NCI-H1092 treated with DMSO at 0.1 percent for 48 hours (cell line): ENCODE data around the gene CD93.

Source experiments
- DNase-seq: peaks from one replicate; lab custom pipeline; 2025; lab: John Stamatoyannopoulos, UW

The CD93 gene

GRCh38 chr20:23083553-23084220, 2.4 kb downstream of the CD93 start:
- DNase-seq = no peak

GRCh38 chr20:23082846-23083552, 3.1 kb downstream of the CD93 start:
- no peak for DNase-seq

GRCh38 chr20:23081263-23081819, 4.8 kb downstream of the CD93 start:
- DNase-seq = no peak

- no peak for DNase-seq
Observed at GRCh38 chr20:23080521-23080920, 5.6 kb downstream of the CD93 start.

- no peak for DNase-seq
Observed at GRCh38 chr20:23079926-23080325, 6.2 kb downstream of the CD93 start.

GRCh38 chr20:23079016-23079351, 7.1 kb downstream of the CD93 start:
- DNase-seq = peak; percentile 17

GRCh38 chr20:23078351-23079015, 7.6 kb downstream of the CD93 start:
- no peak for DNase-seq

GRCh38 chr20:23077277-23077676, 8.8 kb downstream of the CD93 start:
- DNase-seq = no peak

- no peak for DNase-seq
Observed at GRCh38 chr20:23074052-23074451, 12.1 kb downstream of the CD93 start.

GRCh38 chr20:23072892-23073586, 13.1 kb downstream of the CD93 start:
- no peak for DNase-seq

GRCh38 chr20:23071996-23072395, 14.1 kb downstream of the CD93 start:
- no peak for DNase-seq

GRCh38 chr20:23071398-23071797, 14.7 kb downstream of the CD93 start:
- DNase-seq = no peak

- no peak for DNase-seq
Observed at GRCh38 chr20:23069108-23069507, 17.0 kb downstream of the CD93 start.

- no peak for DNase-seq
Observed at GRCh38 chr20:23068283-23068682, 17.8 kb downstream of the CD93 start.

- no peak for DNase-seq
Observed at GRCh38 chr20:23066772-23067171, 19.4 kb downstream of the CD93 start.

GRCh38 chr20:23065266-23066201, 20.6 kb downstream of the CD93 start:
- no peak for DNase-seq

GRCh38 chr20:23063581-23063980, 22.5 kb downstream of the CD93 start:
- DNase-seq = no peak

GRCh38 chr20:23063168-23063567, 23.0 kb downstream of the CD93 start:
- no peak for DNase-seq

GRCh38 chr20:23062632-23063031, 23.5 kb downstream of the CD93 start:
- no peak for DNase-seq

- DNase-seq = peak; percentile 55
Observed at GRCh38 chr20:23061734-23062561, 24.2 kb downstream of the CD93 start.
